Muscle layer of colon (tissue), 2 donors: ENCODE results near the gene EZH1.
"Not testable (repeated sequence)": the region's sequence is repeated elsewhere in the genome, so short reads cannot be mapped to it uniquely, and the experiment has no call there.

ENCODE experiments used
- H3K27ac ChIP-seq: one replicate; pipeline ENCODE4 v1.7.0; 2013; ENCODE audit warnings: low read depth, mild to moderate bottlenecking, low read length, moderate library complexity
- H3K27me3 ChIP-seq, 2 donors: one replicate each; pipeline ENCODE4 v1.7.0; 2013; ENCODE audit warnings: low read length in 2 of 2, mild to moderate bottlenecking in 2 of 2; ENCODE audit not compliant: insufficient read depth in 2 of 2, control insufficient read depth in 1 of 2
- H3K36me3 ChIP-seq: one replicate; pipeline ENCODE4 v1.7.0; 2013; ENCODE audit warnings: mild to moderate bottlenecking, low read length; ENCODE audit not compliant: insufficient read depth
- H3K4me1 ChIP-seq: one replicate; pipeline ENCODE4 v1.7.0; 2013; ENCODE audit warnings: mild to moderate bottlenecking, low read length; ENCODE audit not compliant: insufficient read depth
- H3K4me3 ChIP-seq, 2 donors: one replicate each; pipeline ENCODE4 v1.7.0; 2013; ENCODE audit warnings: low read length in 2 of 2, low read depth in 1 of 2, mild to moderate bottlenecking in 1 of 2, moderate library complexity in 1 of 2
- H3K9ac ChIP-seq: one replicate; pipeline ENCODE4 v1.7.0; 2013; ENCODE audit warnings: low read length
- H3K9me3 ChIP-seq: one replicate; pipeline ENCODE4 v1.7.0; 2013; ENCODE audit warnings: mild to moderate bottlenecking, low read length
- donor health status: abdominal sarcoma.
- donor health status: Adenocarcinoma of cecum.

Gene EZH1

GRCh38 chr17:42670789-42671657 is 73.8 kb downstream of the EZH1 start:
- Histone ChIP-seq H3K27ac (no peak overlapping the region), H3K27me3 (no peaks in the 10 kb centered on the region), H3K36me3 (peaks cover 56% of the 10 kb centered on the region), H3K9me3 (no peaks in the 10 kb centered on the region), H3K9ac (no peak overlapping the region), H3K4me3 (no peak overlapping the region), H3K4me1 (peaks cover 53% of the 10 kb centered on the region)

DNA sequence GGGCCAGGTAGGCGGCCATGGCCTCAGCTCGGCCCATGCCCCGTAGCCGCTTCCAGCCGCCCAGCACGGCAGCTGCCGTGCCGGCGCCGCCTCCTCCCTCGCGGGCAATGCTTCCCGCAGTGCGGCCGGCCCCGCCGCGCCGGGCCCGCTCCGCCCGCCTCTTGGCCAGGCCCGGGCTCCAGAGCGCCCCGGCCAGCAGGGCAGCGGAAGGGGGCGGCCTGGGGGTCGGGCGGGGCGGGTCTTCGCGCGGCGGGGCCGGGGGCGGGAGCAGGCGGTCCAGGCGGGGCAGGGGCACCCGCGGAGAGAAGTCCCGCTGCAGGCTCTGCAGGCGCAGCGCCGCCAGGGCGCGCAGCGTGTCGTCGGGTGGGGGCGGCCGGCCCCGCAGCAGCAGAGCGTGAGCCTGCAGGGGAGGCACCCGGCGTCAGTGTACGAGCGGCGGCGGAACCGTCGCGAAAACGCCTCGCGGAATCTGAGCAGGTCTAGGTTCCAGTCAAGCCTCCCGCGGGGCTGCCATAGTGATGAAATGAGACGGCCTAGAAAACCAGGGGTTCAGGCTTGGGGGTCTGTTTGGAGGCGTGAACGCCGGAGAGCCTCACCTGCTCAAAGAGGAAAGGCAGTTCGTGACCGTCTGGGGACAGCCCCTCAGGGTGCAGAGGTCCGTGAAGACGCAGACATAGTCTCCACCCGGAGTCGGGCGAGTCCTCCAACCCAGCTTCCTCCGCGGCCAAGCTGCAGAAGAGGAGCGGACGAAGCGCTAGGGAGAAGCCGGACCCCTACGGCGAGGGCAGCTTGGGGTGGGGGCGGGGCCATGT is 74.7 kb downstream of the EZH1 start:
- Histone ChIP-seq H3K36me3 (peaks cover 58% of the 10 kb centered on the region), H3K4me1 (peaks cover 52% of the 10 kb centered on the region), H3K27ac (no peak overlapping the region), H3K9me3 (no peaks in the 10 kb centered on the region), H3K9ac (no peak overlapping the region), H3K4me3 (no peak overlapping the region), H3K27me3 (no peaks in the 10 kb centered on the region)

GRCh38 chr17:42669705-42669976 is 75.2 kb downstream of the EZH1 start:
- no peak overlapping the region for H3K4me3 ChIP-seq
- H3K27ac ChIP-seq, result no peak overlapping the region
- H3K9ac ChIP-seq, result no peak overlapping the region
- no peaks in the 10 kb centered on the region for H3K9me3 ChIP-seq
- peaks cover 47% of the 10 kb centered on the region for H3K4me1 ChIP-seq
- H3K36me3 ChIP-seq, result peaks cover 58% of the 10 kb centered on the region
- H3K27me3 ChIP-seq, result no peaks in the 10 kb centered on the region

GRCh38 chr17:42667088-42667951 is 77.5 kb downstream of the EZH1 start:
- no peaks in the 10 kb centered on the region for H3K9me3 ChIP-seq
- H3K4me3 ChIP-seq, result no peak overlapping the region
- peaks cover 54% of the 10 kb centered on the region for H3K36me3 ChIP-seq
- H3K27ac ChIP-seq, result peak overlapping the region; percentile 45
- peaks cover 28% of the 10 kb centered on the region for H3K4me1 ChIP-seq
- H3K9ac ChIP-seq, result no peak overlapping the region
- no peaks in the 10 kb centered on the region for H3K27me3 ChIP-seq

DNA sequence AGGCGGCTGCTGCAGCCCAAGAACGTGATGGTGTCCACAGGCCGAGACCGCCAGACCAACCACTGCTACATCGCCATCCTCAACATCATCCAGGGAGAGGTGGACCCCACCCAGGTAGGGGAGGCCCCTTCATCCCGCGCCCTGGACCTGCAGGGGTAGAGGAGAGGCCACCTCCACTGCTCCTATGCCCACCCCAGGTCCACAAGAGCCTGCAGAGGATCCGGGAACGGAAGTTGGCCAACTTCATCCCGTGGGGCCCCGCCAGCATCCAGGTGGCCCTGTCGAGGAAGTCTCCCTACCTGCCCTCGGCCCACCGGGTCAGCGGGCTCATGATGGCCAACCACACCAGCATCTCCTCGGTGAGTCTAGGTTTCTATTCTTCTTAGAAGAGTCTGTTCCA is 78.7 kb downstream of the EZH1 start:
- H3K36me3 ChIP-seq, result peaks cover 50% of the 10 kb centered on the region
- not testable (repeated sequence) for H3K27ac ChIP-seq, H3K27me3 ChIP-seq, H3K9ac ChIP-seq, H3K4me3 ChIP-seq, H3K9me3 ChIP-seq
- H3K4me1 ChIP-seq, result peaks cover 28% of the 10 kb centered on the region

- H3K27ac ChIP-seq, result no peak overlapping the region
Measured at GRCh38 chr17:42665581-42666001, 79.2 kb downstream of the EZH1 start.

GRCh38 chr17:42660692-42661345 is 84.0 kb downstream of the EZH1 start:
- peaks cover 7% of the 10 kb centered on the region for H3K4me1 ChIP-seq
- H3K9me3 ChIP-seq, result no peaks in the 10 kb centered on the region
- H3K36me3 ChIP-seq, result peaks cover 16% of the 10 kb centered on the region
- H3K4me3 ChIP-seq, result no peak overlapping the region
- no peaks in the 10 kb centered on the region for H3K27me3 ChIP-seq
- H3K9ac ChIP-seq, result no peak overlapping the region
- H3K27ac ChIP-seq, result no peak overlapping the region

More at GRCh38 chr17:42665581-42666001, 79.2 kb downstream of the EZH1 start:
- Histone ChIP-seq H3K27me3 (no peaks in the 10 kb centered on the region), H3K9ac (no peak overlapping the region), H3K4me1 (peaks cover 29% of the 10 kb centered on the region), H3K9me3 (no peaks in the 10 kb centered on the region), H3K4me3 (no peak overlapping the region), H3K36me3 (peaks cover 45% of the 10 kb centered on the region)

DNA sequence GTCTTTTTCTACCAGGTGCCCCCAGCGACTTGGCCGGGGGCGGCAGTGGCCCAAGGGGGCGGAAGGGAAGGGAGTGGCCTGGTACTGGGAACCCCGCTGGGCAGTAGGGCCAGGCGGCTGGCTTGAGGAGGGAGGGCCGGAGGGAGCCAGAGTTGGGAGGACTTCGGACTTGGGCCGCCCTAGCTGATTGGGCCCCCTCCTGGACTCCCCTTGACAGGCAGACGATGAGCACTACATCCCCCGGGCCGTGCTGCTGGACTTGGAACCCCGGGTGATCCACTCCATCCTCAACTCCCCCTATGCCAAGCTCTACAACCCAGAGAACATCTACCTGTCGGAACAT is 84.9 kb downstream of the EZH1 start:
- Histone ChIP-seq H3K36me3 (peaks cover 16% of the 10 kb centered on the region), H3K9ac (peak overlapping the region; percentile 51), H3K4me3 (peak overlapping the region in 1 of 2 donors; percentile 55)
- H3K9me3 ChIP-seq, H3K4me1 ChIP-seq, H3K27me3 ChIP-seq, H3K27ac ChIP-seq: not testable (repeated sequence)

DNA sequence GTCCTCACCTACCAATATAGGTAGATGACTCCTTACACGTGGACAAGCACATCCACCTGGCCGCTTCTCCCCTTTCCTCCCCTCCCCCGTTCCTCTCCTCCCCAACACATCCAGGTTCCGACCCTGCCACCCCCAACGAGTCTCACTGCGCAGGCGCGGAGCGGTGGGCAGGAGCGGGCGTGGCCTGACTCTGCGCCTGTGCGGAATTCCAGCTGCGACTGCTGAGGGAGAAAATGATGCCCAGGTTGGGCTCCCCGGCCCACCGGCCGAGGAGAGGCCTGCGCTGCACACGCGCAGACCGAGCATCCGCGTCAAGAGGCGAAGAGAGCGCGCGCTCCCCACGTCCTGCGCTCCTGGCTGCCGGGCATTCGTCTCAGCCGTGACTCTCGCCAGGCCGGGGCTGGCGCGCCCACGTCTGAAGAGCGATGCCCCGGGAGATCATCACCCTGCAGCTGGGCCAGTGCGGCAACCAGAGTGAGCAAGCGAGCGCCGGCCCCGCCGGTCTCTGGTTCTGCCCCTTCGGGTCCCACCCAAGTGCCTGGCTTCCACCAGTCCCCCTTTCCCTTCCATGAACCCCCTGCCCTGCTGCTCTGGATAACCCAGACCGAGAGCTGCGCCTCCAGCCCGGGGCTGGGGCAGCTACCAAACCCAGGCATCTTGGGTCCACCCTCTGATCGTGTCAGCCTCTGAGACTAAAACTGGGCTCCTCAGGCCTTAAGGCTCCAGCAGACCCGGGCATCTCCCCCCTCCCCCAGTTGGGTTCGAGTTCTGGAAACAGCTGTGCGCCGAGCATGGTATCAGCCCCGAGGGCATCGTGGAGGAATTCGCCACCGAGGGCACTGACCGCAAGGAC is 85.5 kb downstream of the EZH1 start, which contains the start of gene TUBG2:
Gene TUBG2 (plus strand): TSS at position 206 of the 853 bp plus-strand sequence. CDS start 220 bp downstream, at position 426.
- Histone ChIP-seq H3K9me3 (no peaks in the 10 kb centered on the region), H3K27ac (peak within 1 kb of the TSS; percentile 94), H3K27me3 (no peaks in the 10 kb centered on the region), H3K4me1 (peaks cover 7% of the 10 kb centered on the region), H3K9ac (peak within 1 kb of the TSS; percentile 51), H3K4me3 (peak within 1 kb of the TSS; percentile 55 to 85), H3K36me3 (peaks cover 15% of the 10 kb centered on the region)

- H3K27ac ChIP-seq, result no peak overlapping the region
- peaks cover 7% of the 10 kb centered on the region for H3K4me1 ChIP-seq
- peaks cover 11% of the 10 kb centered on the region for H3K36me3 ChIP-seq
- no peaks in the 10 kb centered on the region for H3K9me3 ChIP-seq
- no peak overlapping the region for H3K9ac ChIP-seq
- H3K4me3 ChIP-seq, result no peak overlapping the region
- no peaks in the 10 kb centered on the region for H3K27me3 ChIP-seq
Measured at GRCh38 chr17:42657824-42658588, 86.8 kb downstream of the EZH1 start.
